ENCODE results near the gene MPPED2.

The MPPED2 gene

GRCh38 chr11:30406978-30407762, 179.0 kb downstream of the MPPED2 start:
- FAIRE-seq (no peak), DNase-seq (ENCODE audit: insufficient read length, low spot score) (no peak)
- no peak for TF ChIP-seq CTCF (IDR thresholded peaks at IDR 0.05; ENCODE audit: insufficient read depth, missing control alignments)

GRCh38 chr11:30405385-30405784, 180.8 kb downstream of the MPPED2 start:
- no peak for TF ChIP-seq CTCF (IDR thresholded peaks at IDR 0.05; ENCODE audit: insufficient read depth, missing control alignments)
- FAIRE-seq (no peak), DNase-seq (ENCODE audit: insufficient read length, low spot score) (no peak)

GRCh38 chr11:30404136-30404535, 182.0 kb downstream of the MPPED2 start:
- TF ChIP-seq CTCF (IDR thresholded peaks at IDR 0.05; ENCODE audit: insufficient read depth, missing control alignments): no peak
- DNase-seq (ENCODE audit: insufficient read length, low spot score) (no peak), FAIRE-seq (no peak)

GRCh38 chr11:30395751-30396150, 190.4 kb downstream of the MPPED2 start:
- FAIRE-seq (no peak), DNase-seq (ENCODE audit: insufficient read length, low spot score) (no peak)
- no peak for TF ChIP-seq CTCF (IDR thresholded peaks at IDR 0.05; ENCODE audit: insufficient read depth, missing control alignments)

DNA sequence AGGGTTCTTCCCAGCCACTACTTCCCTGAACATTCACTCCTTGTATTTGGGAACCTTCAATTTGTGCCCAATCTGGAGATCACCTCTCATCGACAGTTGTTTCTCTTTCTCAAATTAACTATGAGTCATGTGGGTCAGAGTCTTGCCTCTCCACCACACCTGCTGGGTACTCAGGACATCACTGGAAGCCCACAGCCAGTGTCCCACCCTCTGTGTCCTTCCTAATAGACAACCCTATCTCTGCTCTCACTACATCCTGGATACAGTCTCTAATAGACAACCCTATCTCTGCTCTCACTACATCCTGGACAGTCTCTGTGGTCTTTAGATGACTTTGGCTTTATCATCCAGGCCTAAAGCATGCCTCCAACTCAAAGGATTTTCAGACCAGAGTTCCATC, 193.1 kb downstream of the MPPED2 start:
- FAIRE-seq: no peak
- DNase-seq (ENCODE audit: insufficient read length, low spot score): no peak
- TF ChIP-seq CTCF (IDR thresholded peaks at IDR 0.05; ENCODE audit: insufficient read depth, missing control alignments): no peak

GRCh38 chr11:30392221-30392784, 193.8 kb downstream of the MPPED2 start:
- DNase-seq (ENCODE audit: insufficient read length, low spot score) (no peak), FAIRE-seq (no peak)
- no peak for TF ChIP-seq CTCF (IDR thresholded peaks at IDR 0.05; ENCODE audit: insufficient read depth, missing control alignments)

- no peak for DNase-seq (ENCODE audit: insufficient read length, low spot score)
- no peak for FAIRE-seq
Observed at GRCh38 chr11:30388957-30389356, 197.2 kb downstream of the MPPED2 start.

More at GRCh38 chr11:30388957-30389356, 197.2 kb downstream of the MPPED2 start:
- no peak for TF ChIP-seq CTCF (IDR thresholded peaks at IDR 0.05; ENCODE audit: insufficient read depth, missing control alignments)
